Body of pancreas (tissue), 4 donors: ENCODE data around the gene CAMKMT.

Source experiments
- POLR2A ChIP-seq, 3 donors: fragments of 450-650 bp; IDR thresholded peaks; one replicate each; pipeline ENCODE4 v1.6.1; 2016; ENCODE audit warnings: antibody characterized with exemption in 3 of 3, mild to moderate bottlenecking in 2 of 3
- TF ChIP-seq, protein P1 (sequence below), 7 experiments: fragments of 450-650 bp in 4 of 7; fragments of 200-600 bp in 3 of 7; sonication (generic) in 3 of 7; IDR thresholded peaks; one replicate each; pipeline ENCODE4 v1.5.1; 2016 to 2019; ENCODE audit warnings: antibody characterized with exemption in 7 of 7

DNA sequence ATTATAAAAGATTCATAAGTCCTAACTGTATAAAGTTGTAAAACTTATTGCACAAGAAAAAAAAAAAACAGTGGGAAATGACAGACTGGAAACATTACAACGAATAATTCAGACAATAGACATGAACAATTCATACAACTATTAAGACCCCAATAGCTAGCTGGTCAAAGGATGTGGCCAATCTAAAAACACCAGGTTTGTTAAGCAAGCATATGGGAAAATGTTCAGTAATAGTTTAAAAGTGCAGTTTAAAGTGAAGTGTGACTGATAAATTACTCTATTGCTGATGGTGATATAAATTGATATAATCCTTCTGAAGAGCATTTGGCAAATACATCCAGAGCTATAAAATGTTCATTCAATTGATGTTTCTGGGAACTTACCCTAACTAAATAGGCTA lies 289.0 kb downstream of the CAMKMT start:
- TF ChIP-seq, protein P1, sequence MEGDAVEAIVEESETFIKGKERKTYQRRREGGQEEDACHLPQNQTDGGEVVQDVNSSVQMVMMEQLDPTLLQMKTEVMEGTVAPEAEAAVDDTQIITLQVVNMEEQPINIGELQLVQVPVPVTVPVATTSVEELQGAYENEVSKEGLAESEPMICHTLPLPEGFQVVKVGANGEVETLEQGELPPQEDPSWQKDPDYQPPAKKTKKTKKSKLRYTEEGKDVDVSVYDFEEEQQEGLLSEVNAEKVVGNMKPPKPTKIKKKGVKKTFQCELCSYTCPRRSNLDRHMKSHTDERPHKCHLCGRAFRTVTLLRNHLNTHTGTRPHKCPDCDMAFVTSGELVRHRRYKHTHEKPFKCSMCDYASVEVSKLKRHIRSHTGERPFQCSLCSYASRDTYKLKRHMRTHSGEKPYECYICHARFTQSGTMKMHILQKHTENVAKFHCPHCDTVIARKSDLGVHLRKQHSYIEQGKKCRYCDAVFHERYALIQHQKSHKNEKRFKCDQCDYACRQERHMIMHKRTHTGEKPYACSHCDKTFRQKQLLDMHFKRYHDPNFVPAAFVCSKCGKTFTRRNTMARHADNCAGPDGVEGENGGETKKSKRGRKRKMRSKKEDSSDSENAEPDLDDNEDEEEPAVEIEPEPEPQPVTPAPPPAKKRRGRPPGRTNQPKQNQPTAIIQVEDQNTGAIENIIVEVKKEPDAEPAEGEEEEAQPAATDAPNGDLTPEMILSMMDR (IDR thresholded peaks at IDR 0.05): no peak
- TF ChIP-seq POLR2A (IDR thresholded peaks at IDR 0.05): no peak
